ENCODE results near the gene ABTB2. TPM values are rescaled to one million over a fixed set of nuclear protein-coding genes. Genes with fewer than 3 reads are reported as not detected.
A peak's percentile ranks its signal among the peaks of the same experiment; 100 is the strongest.

ABTB2 gene
- total RNA-seq, 1 experiment from 2014 or later = 3.1 TPM

DNA sequence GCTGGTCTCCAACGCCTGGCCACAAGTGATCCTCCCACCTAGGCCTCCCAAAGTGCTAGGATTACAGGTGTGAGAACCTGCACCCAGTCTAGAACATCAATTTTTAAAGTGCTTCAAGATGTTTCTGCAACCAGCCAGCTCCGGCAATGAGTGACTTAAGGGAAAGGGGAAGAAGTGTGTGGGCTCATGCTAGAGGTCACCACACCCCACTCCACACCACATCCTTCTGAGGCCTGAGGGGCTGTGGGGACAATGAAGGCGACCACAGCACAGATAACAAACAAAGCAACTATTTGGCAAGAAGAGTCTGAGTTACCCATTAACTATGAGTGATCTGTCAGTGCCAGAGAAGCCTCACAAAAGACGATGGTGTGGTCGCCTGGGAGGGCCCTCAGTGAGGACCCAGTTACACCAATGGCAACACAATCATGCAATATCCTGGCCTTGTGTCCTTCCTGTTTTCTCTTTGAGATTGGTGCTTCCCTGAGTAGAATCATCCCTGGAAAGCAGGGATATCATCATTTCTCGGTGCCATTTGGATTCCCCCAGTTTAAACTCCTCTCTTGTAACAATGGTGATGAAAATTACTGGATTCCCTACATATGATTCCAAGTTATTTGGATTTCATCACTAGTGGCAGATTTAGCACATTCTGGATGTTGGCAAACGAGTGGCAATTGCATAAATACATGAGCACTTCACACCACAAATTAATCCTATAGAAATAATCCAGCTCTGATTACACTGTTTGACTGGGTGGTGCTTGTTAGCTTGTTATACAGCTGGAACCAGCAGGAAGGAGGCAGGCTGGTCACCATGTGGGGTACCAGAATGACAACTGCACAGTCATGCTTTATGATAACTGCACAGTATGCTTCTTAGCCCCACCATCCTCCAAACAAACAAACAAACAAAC, 18.4 kb downstream of the ABTB2 start:
- intact Hi-C loops (cut with micrococcal nuclease) = no loop called here
- CTCF ChIA-PET = interaction anchor here (1.2 kb wide), 1 partner anchor 173 kb away, joined by 3 read pairs; no protein-coding TSS in a partner anchor
- no peak for DNase-seq (ENCODE audit: unreplicated experiment)

GRCh38 chr11:34337016-34337415, 20.8 kb downstream of the ABTB2 start:
- no peak for DNase-seq (ENCODE audit: unreplicated experiment)
- no TSS peak for BruUV-seq (replicated peaks)
- H3K4me3 Mint-ChIP-seq (ENCODE audit: unreplicated experiment) = no peak overlapping the region
- H3K4me1 Mint-ChIP-seq (ENCODE audit: insufficient read depth, unreplicated experiment) = no peaks in the 10 kb centered on the region
- H3K27me3 Mint-ChIP-seq (ENCODE audit: insufficient read depth, unreplicated experiment) = peaks cover 7% of the 10 kb centered on the region
- CTCF ChIA-PET = interaction anchor here (1.7 kb wide), 2 partner anchors 162 to 176 kb away, joined by 3 to 8 read pairs; no protein-coding TSS in a partner anchor
- H3K9me3 Mint-ChIP-seq (ENCODE audit: unreplicated experiment) = no peaks in the 10 kb centered on the region
- TF ChIP-seq, protein P1, sequence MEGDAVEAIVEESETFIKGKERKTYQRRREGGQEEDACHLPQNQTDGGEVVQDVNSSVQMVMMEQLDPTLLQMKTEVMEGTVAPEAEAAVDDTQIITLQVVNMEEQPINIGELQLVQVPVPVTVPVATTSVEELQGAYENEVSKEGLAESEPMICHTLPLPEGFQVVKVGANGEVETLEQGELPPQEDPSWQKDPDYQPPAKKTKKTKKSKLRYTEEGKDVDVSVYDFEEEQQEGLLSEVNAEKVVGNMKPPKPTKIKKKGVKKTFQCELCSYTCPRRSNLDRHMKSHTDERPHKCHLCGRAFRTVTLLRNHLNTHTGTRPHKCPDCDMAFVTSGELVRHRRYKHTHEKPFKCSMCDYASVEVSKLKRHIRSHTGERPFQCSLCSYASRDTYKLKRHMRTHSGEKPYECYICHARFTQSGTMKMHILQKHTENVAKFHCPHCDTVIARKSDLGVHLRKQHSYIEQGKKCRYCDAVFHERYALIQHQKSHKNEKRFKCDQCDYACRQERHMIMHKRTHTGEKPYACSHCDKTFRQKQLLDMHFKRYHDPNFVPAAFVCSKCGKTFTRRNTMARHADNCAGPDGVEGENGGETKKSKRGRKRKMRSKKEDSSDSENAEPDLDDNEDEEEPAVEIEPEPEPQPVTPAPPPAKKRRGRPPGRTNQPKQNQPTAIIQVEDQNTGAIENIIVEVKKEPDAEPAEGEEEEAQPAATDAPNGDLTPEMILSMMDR (IDR thresholded peaks at IDR 0.05; ENCODE audit: unreplicated experiment) = no peak
- intact Hi-C loops (cut with micrococcal nuclease) = no loop called here
- peak overlapping the region; percentile 7 for H3K27ac Mint-ChIP-seq (ENCODE audit: low read depth, unreplicated experiment)
- POLR2A ChIA-PET = no interaction called here
- H3K36me3 Mint-ChIP-seq (ENCODE audit: insufficient read depth, unreplicated experiment) = no peaks in the 10 kb centered on the region

More for the DNA sequence above, 18.4 kb downstream of the ABTB2 start:
- H3K4me3 Mint-ChIP-seq (ENCODE audit: unreplicated experiment) = no peak overlapping the region
- no peaks in the 10 kb centered on the region for H3K9me3 Mint-ChIP-seq (ENCODE audit: unreplicated experiment)
- no TSS peak for BruUV-seq (replicated peaks)
- H3K27me3 Mint-ChIP-seq (ENCODE audit: insufficient read depth, unreplicated experiment) = peaks cover 7% of the 10 kb centered on the region
- H3K36me3 Mint-ChIP-seq (ENCODE audit: insufficient read depth, unreplicated experiment) = no peaks in the 10 kb centered on the region
- H3K4me1 Mint-ChIP-seq (ENCODE audit: insufficient read depth, unreplicated experiment) = peaks cover 4% of the 10 kb centered on the region
- H3K27ac Mint-ChIP-seq (ENCODE audit: low read depth, unreplicated experiment) = no peak overlapping the region
- TF ChIP-seq, protein P1 (IDR thresholded peaks at IDR 0.05; ENCODE audit: unreplicated experiment) = no peak
- POLR2A ChIA-PET = no interaction called here

DNA sequence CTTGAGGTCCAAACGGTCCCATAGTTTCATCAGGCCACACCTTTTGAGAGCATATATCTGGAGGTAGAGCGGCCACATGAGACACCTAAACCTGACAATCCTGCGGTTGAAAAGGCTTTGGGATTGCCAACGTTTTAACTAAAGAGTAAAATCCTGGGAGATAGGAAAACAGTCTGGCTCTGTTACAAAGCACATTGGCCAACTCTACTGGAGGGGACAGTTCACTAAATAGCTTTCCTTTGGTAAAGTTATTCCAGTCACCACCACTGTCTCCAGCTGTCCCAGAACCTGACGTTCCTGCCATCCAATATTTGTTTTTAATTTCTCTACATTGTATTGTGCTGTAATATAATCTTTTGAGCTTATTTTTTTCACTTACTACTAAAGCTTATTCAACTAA, 22.0 kb downstream of the ABTB2 start:
- H3K4me1 Mint-ChIP-seq (ENCODE audit: insufficient read depth, unreplicated experiment) = peaks cover 11% of the 10 kb centered on the region
- H3K27me3 Mint-ChIP-seq (ENCODE audit: insufficient read depth, unreplicated experiment) = peaks cover 7% of the 10 kb centered on the region
- H3K4me3 Mint-ChIP-seq (ENCODE audit: unreplicated experiment) = no peak overlapping the region
- no peaks in the 10 kb centered on the region for H3K9me3 Mint-ChIP-seq (ENCODE audit: unreplicated experiment)
- TF ChIP-seq, protein P1 (IDR thresholded peaks at IDR 0.05; ENCODE audit: unreplicated experiment) = no peak
- H3K36me3 Mint-ChIP-seq (ENCODE audit: insufficient read depth, unreplicated experiment) = no peaks in the 10 kb centered on the region
- intact Hi-C loops (cut with micrococcal nuclease) = no loop called here
- no peak overlapping the region for H3K27ac Mint-ChIP-seq (ENCODE audit: low read depth, unreplicated experiment)
- DNase-seq (ENCODE audit: unreplicated experiment) = no peak
- CTCF ChIA-PET = interaction anchor here (0.6 to 1.7 kb wide), 2 partner anchors 175 to 806 kb away, joined by 3 to 5 read pairs; no protein-coding TSS in a partner anchor
- no TSS peak for BruUV-seq (replicated peaks)
- POLR2A ChIA-PET = no interaction called here

DNA sequence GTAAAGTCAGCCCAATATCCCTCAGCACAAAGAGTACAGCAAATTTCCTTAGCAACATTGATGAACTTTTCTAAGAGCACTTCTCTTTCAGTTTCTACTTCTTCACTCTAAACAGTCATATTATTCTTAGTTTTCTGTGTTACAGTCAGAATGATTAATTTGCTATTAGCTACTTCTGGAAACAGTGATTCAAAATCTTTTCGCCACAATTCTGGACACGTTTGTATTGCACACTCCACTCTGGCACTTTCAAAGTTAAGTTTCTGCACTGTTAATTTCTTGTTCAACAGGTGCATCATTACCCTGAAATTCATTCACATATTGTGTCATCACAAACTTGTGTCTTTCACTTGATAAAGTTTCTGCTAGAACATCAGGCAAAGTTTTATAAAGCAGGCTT, 22.5 kb downstream of the ABTB2 start:
- H3K4me1 Mint-ChIP-seq (ENCODE audit: insufficient read depth, unreplicated experiment) = peaks cover 16% of the 10 kb centered on the region
- no peak overlapping the region for H3K4me3 Mint-ChIP-seq (ENCODE audit: unreplicated experiment)
- H3K9me3 Mint-ChIP-seq (ENCODE audit: unreplicated experiment) = no peaks in the 10 kb centered on the region
- ChIA-PET POLR2A (interaction anchor here (1.7 kb wide), 1 partner anchor 23 kb away, joined by 3 read pairs; the partner anchor contains the start of gene ABTB2), CTCF (interaction anchor here (0.6 to 1.7 kb wide), 2 partner anchors 174 to 806 kb away, joined by 3 to 5 read pairs; no protein-coding TSS in a partner anchor)
- no peaks in the 10 kb centered on the region for H3K36me3 Mint-ChIP-seq (ENCODE audit: insufficient read depth, unreplicated experiment)
- BruUV-seq (replicated peaks) = no TSS peak
- intact Hi-C loops (cut with micrococcal nuclease) = no loop called here
- DNase-seq (ENCODE audit: unreplicated experiment) = no peak
- H3K27me3 Mint-ChIP-seq (ENCODE audit: insufficient read depth, unreplicated experiment) = peaks cover 7% of the 10 kb centered on the region
- no peak overlapping the region for H3K27ac Mint-ChIP-seq (ENCODE audit: low read depth, unreplicated experiment)
- TF ChIP-seq, protein P1 (IDR thresholded peaks at IDR 0.05; ENCODE audit: unreplicated experiment) = no peak

Measured in MCF 10A (cell line).